ENCODE data around the gene CCNL1. TPM values are rescaled to one million over a fixed set of nuclear protein-coding genes. Genes with fewer than 3 reads are reported as not detected.
"Not testable (repeated sequence)": the region's sequence is repeated elsewhere in the genome, so short reads cannot be mapped to it uniquely, and the experiment has no call there.

CCNL1 gene
- total and polyA plus RNA-seq, 7 experiments from 2014 or later: 65.4 to 1,170 (median 353) TPM

- peak; percentile 89 to 99 (median 99) for DNase-seq
- intact Hi-C loops (cut with micrococcal nuclease): loop anchor here (1.0 to 10.0 kb wide), 20 partner anchors 15 to 1627 kb away; partner anchors contain the start of genes CCNL1 (in 2 of the 2), GFM1 (in 2 of the 2), GMPS (in 2 of the 2) and SHOX2 (in 2 of the 2)
- Histone ChIP-seq H3K27ac (ENCODE audit: low read depth, low read length) (peak overlapping the region; percentile 97), H3K36me3 (ENCODE audit: control insufficient read depth in 2 of 3, insufficient read depth in 3 of 3, low read length in 3 of 3) (no peaks in the 10 kb centered on the region), H3K4me3 (ENCODE audit: low read length) (peak overlapping the region; percentile 81), H3K4me1 (ENCODE audit: control insufficient read depth in 2 of 2, insufficient read depth in 2 of 2, low read length in 2 of 2) (peaks cover 17 to 25% of the 10 kb centered on the region in 2 donors), H3K27me3 (ENCODE audit: control insufficient read depth in 2 of 2, insufficient read depth in 2 of 2, low read length in 2 of 2) (no peaks in the 10 kb centered on the region), H3K9me3 (ENCODE audit: control insufficient read depth in 2 of 3, low read length in 3 of 3) (no peaks in the 10 kb centered on the region)
- Mint-ChIP-seq H3K27ac (peak overlapping the region; percentile 91 to 100 (median 98)), H3K4me1 (peaks cover 14 to 45% (median 35%) of the 10 kb centered on the region in 7 donors), H3K27me3 (peaks cover 0 to 8% (median 0%) of the 10 kb centered on the region in 5 donors), H3K9me3 (peaks cover 0 to 20% (median 2%) of the 10 kb centered on the region in 11 donors), H3K36me3 (peaks cover 0 to 25% (median 12%) of the 10 kb centered on the region in 5 donors), H3K4me3 (peak overlapping the region; percentile 86 to 99 (median 93))
- CTCF ChIA-PET: interaction anchor here (1.3 to 2.8 kb wide), 6 partner anchors 12 to 1369 kb away, joined by 4 to 27 read pairs (median 6); partner anchors contain the start of gene CCNL1
- POLR2A ChIA-PET: interaction anchor here (0.6 to 8.2 kb wide), 27 partner anchors 13 to 1627 kb away, joined by 3 to 520 read pairs (median 4); partner anchors contain the start of genes CCNL1, GMPS, MFSD1 and SSR3
- ATAC-seq: peak; percentile 97
Observed at GRCh38 chr3:157174649-157175498, 14.9 kb upstream of the CCNL1 start.

- intact Hi-C loops (cut with micrococcal nuclease): loop anchor here (1.0 to 10.0 kb wide), 5 partner anchors 39 to 1471 kb away; partner anchors contain the start of genes GFM1 (in 1 of the 2) and SHOX2 (in 1 of the 2)
- H3K4me1 ChIP-seq (ENCODE audit: control insufficient read depth in 2 of 2, insufficient read depth in 2 of 2, low read length in 2 of 2): peaks cover 17 to 25% of the 10 kb centered on the region in 2 donors
- ATAC-seq (no peak), DNase-seq (peak in 1 of 9 donors; percentile 27)
- H3K36me3 Mint-ChIP-seq: peaks cover 0 to 21% (median 8%) of the 10 kb centered on the region in 5 donors
- peaks cover 14 to 41% (median 35%) of the 10 kb centered on the region in 7 donors for H3K4me1 Mint-ChIP-seq
- H3K4me3 ChIP-seq (ENCODE audit: low read length): peak overlapping the region; percentile 81
- peaks cover 0 to 14% (median 0%) of the 10 kb centered on the region in 11 donors for H3K9me3 Mint-ChIP-seq
- peak overlapping the region; percentile 97 for H3K27ac ChIP-seq (ENCODE audit: low read depth, low read length)
- H3K27me3 Mint-ChIP-seq: peaks cover 0 to 8% (median 0%) of the 10 kb centered on the region in 5 donors
- POLR2A ChIA-PET: interaction anchor here (0.6 to 8.2 kb wide), 16 partner anchors 12 to 1374 kb away, joined by 3 to 520 read pairs (median 8); partner anchors contain the start of genes C3orf33, CCNL1, SSR3 and TIPARP
- peak overlapping the region; percentile 86 to 99 (median 93) for H3K4me3 Mint-ChIP-seq
- CTCF ChIA-PET: interaction anchor here (2.0 to 2.8 kb wide), 2 partner anchors 12 to 14 kb away, joined by 5 to 27 read pairs; partner anchors contain the start of gene CCNL1
- H3K36me3 ChIP-seq (ENCODE audit: control insufficient read depth in 2 of 3, insufficient read depth in 3 of 3, low read length in 3 of 3): no peaks in the 10 kb centered on the region
- H3K27me3 ChIP-seq (ENCODE audit: control insufficient read depth in 2 of 2, insufficient read depth in 2 of 2, low read length in 2 of 2): no peaks in the 10 kb centered on the region
- no peaks in the 10 kb centered on the region for H3K9me3 ChIP-seq (ENCODE audit: control insufficient read depth in 2 of 3, low read length in 3 of 3)
- peak overlapping the region; percentile 91 to 100 (median 98) for H3K27ac Mint-ChIP-seq
Observed at GRCh38 chr3:157174290-157174648, 14.3 kb upstream of the CCNL1 start.

GRCh38 chr3:157173343-157173742, 13.4 kb upstream of the CCNL1 start:
- peaks cover 17 to 25% of the 10 kb centered on the region in 2 donors for H3K4me1 ChIP-seq (ENCODE audit: control insufficient read depth in 2 of 2, insufficient read depth in 2 of 2, low read length in 2 of 2)
- peaks cover 0 to 20% (median 8%) of the 10 kb centered on the region in 5 donors for H3K36me3 Mint-ChIP-seq
- not testable (repeated sequence) for H3K36me3 ChIP-seq (ENCODE audit: control insufficient read depth in 2 of 3, insufficient read depth in 3 of 3, low read length in 3 of 3); H3K27me3 Mint-ChIP-seq; H3K27me3 ChIP-seq (ENCODE audit: control insufficient read depth in 2 of 2, insufficient read depth in 2 of 2, low read length in 2 of 2); DNase-seq; H3K4me3 ChIP-seq (ENCODE audit: low read length); H3K27ac ChIP-seq (ENCODE audit: low read depth, low read length); H3K9me3 ChIP-seq (ENCODE audit: control insufficient read depth in 2 of 3, low read length in 3 of 3); ATAC-seq
- H3K27ac Mint-ChIP-seq: peak overlapping the region in 5 of 9 donors; percentile 21 to 98 (median 48)
- H3K9me3 Mint-ChIP-seq: peaks cover 0 to 14% (median 0%) of the 10 kb centered on the region in 11 donors
- intact Hi-C loops (cut with micrococcal nuclease): loop anchor here (10.0 kb wide), 2 partner anchors 931 to 1471 kb away; partner anchors contain the start of genes GFM1 (in 1 of the 2) and SHOX2 (in 1 of the 2)
- ChIA-PET POLR2A (interaction anchor here (0.7 to 8.2 kb wide), 5 partner anchors 11 to 1368 kb away, joined by 3 to 520 read pairs (median 23); partner anchors contain the start of genes C3orf33, CCNL1 and SSR3), CTCF (interaction anchor here (2.0 to 2.8 kb wide), 2 partner anchors 11 to 13 kb away, joined by 5 to 27 read pairs; partner anchors contain the start of gene CCNL1)
- H3K4me1 Mint-ChIP-seq: peaks cover 14 to 41% (median 34%) of the 10 kb centered on the region in 7 donors
- H3K4me3 Mint-ChIP-seq: peak overlapping the region in 2 of 10 donors; percentile 27 to 40

- H3K4me3 Mint-ChIP-seq: peak overlapping the region in 6 of 10 donors; percentile 12 to 58 (median 44)
- intact Hi-C loops (cut with micrococcal nuclease): loop anchor here (10.0 kb wide), 2 partner anchors 932 to 1472 kb away; partner anchors contain the start of genes GFM1 (in 1 of the 2) and SHOX2 (in 1 of the 2)
- ATAC-seq: no peak
Observed at GRCh38 chr3:157172746-157173145, 12.8 kb upstream of the CCNL1 start.

GRCh38 chr3:157170861-157171260, 10.9 kb upstream of the CCNL1 start:
- Histone ChIP-seq H3K9me3 (ENCODE audit: control insufficient read depth in 2 of 3, low read length in 3 of 3) (no peaks in the 10 kb centered on the region), H3K4me3 (ENCODE audit: low read length) (no peak overlapping the region), H3K36me3 (ENCODE audit: control insufficient read depth in 2 of 3, insufficient read depth in 3 of 3, low read length in 3 of 3) (no peaks in the 10 kb centered on the region), H3K4me1 (ENCODE audit: control insufficient read depth in 2 of 2, insufficient read depth in 2 of 2, low read length in 2 of 2) (peaks cover 9 to 10% of the 10 kb centered on the region in 2 donors), H3K27ac (ENCODE audit: low read depth, low read length) (no peak overlapping the region), H3K27me3 (ENCODE audit: control insufficient read depth in 2 of 2, insufficient read depth in 2 of 2, low read length in 2 of 2) (no peaks in the 10 kb centered on the region)
- Mint-ChIP-seq H3K36me3 (peaks cover 0 to 5% (median 0%) of the 10 kb centered on the region in 5 donors), H3K4me3 (no peak overlapping the region), H3K9me3 (peaks cover 0 to 6% (median 0%) of the 10 kb centered on the region in 11 donors), H3K4me1 (peaks cover 7 to 20% (median 15%) of the 10 kb centered on the region in 7 donors), H3K27ac (peak overlapping the region in 1 of 9 donors; percentile 34), H3K27me3 (peaks cover 0 to 8% (median 0%) of the 10 kb centered on the region in 5 donors)
- CTCF ChIA-PET: interaction anchor here (0.6 kb wide), 1 partner anchor 22 kb away, joined by 3 read pairs; no protein-coding TSS in a partner anchor
- POLR2A ChIA-PET: interaction anchor here (8.2 kb wide), 1 partner anchor 9 kb away, joined by 520 read pairs; the partner anchor contains the start of gene CCNL1
- DNase-seq (no peak), ATAC-seq (no peak)
- intact Hi-C loops (cut with micrococcal nuclease): loop anchor here (10.0 kb wide), 2 partner anchors 934 to 1474 kb away; partner anchors contain the start of genes GFM1 (in 1 of the 2) and SHOX2 (in 1 of the 2)

More at GRCh38 chr3:157172746-157173145, 12.8 kb upstream of the CCNL1 start:
- Mint-ChIP-seq H3K9me3 (peaks cover 0 to 10% (median 0%) of the 10 kb centered on the region in 11 donors), H3K36me3 (peaks cover 0 to 14% (median 3%) of the 10 kb centered on the region in 5 donors), H3K4me1 (peaks cover 14 to 38% (median 28%) of the 10 kb centered on the region in 7 donors), H3K27ac (peak overlapping the region in 8 of 9 donors; percentile 13 to 98 (median 46)), H3K27me3 (peaks cover 0 to 8% (median 0%) of the 10 kb centered on the region in 5 donors)
- Histone ChIP-seq H3K4me1 (ENCODE audit: control insufficient read depth in 2 of 2, insufficient read depth in 2 of 2, low read length in 2 of 2) (peaks cover 17 to 25% of the 10 kb centered on the region in 2 donors), H3K4me3 (ENCODE audit: low read length) (no peak overlapping the region), H3K9me3 (ENCODE audit: control insufficient read depth in 2 of 3, low read length in 3 of 3) (no peaks in the 10 kb centered on the region), H3K36me3 (ENCODE audit: control insufficient read depth in 2 of 3, insufficient read depth in 3 of 3, low read length in 3 of 3) (no peaks in the 10 kb centered on the region), H3K27ac (ENCODE audit: low read depth, low read length) (no peak overlapping the region), H3K27me3 (ENCODE audit: control insufficient read depth in 2 of 2, insufficient read depth in 2 of 2, low read length in 2 of 2) (no peaks in the 10 kb centered on the region)
- CTCF ChIA-PET: interaction anchor here (1.0 kb wide), 1 partner anchor 12 kb away, joined by 4 read pairs; no protein-coding TSS in a partner anchor
- DNase-seq: no peak
- POLR2A ChIA-PET: interaction anchor here (4.8 to 8.2 kb wide), 2 partner anchors 11 to 17 kb away, joined by 48 to 520 read pairs; partner anchors contain the start of gene CCNL1
